Type B pancreatic cell (in vitro differentiated cells): ENCODE measurements around the gene DNAH10. TPM values are rescaled to one million over a fixed set of nuclear protein-coding genes. Genes with fewer than 3 reads are reported as not detected.

Experiments
- DNase-seq: peaks from one replicate; pipeline ENCODE4 v3.0.0; 2021; ENCODE audit warnings: mixed read lengths; ENCODE audit not compliant: unreplicated experiment; ENCODE audit errors: extremely low spot score
- H3K27ac Mint-ChIP-seq: 2 replicates; pipeline ENCODE4 v1.8.0; 2021; ENCODE audit warnings: mild to moderate bottlenecking, mixed read lengths
- H3K27me3 Mint-ChIP-seq: 2 replicates; pipeline ENCODE4 v1.8.0; 2021; ENCODE audit warnings: mixed read lengths
- H3K36me3 Mint-ChIP-seq: 2 replicates; pipeline ENCODE4 v1.8.0; 2021; ENCODE audit warnings: mixed read lengths
- H3K4me1 Mint-ChIP-seq: one replicate; pipeline ENCODE4 v1.8.0; 2021; ENCODE audit warnings: mixed read lengths; ENCODE audit not compliant: unreplicated experiment
- H3K4me3 Mint-ChIP-seq: 2 replicates; pipeline ENCODE4 v1.8.0; 2021; ENCODE audit warnings: mild to moderate bottlenecking, mixed read lengths
- H3K9me3 Mint-ChIP-seq: 2 replicates; pipeline ENCODE4 v1.8.0; 2021; ENCODE audit warnings: mixed read lengths
- CTCF ChIP-seq: fragments of 200-600 bp; sonication (generic); conservative IDR thresholded peaks from 2 replicates; pipeline ENCODE4 v1.5.0; 2021; ENCODE audit warnings: antibody characterized with exemption, mild to moderate bottlenecking
- total RNA-seq: library from RNA; stranded (reverse); gene quantifications from 2 replicates; pipeline ENCODE4 v1.2.1, GENCODE V29; 2021; ENCODE audit warnings: low replicate concordance

Gene DNAH10
- total RNA-seq, 1 donor from 2014 or later = 0.56 TPM

GRCh38 chr12:123886258-123886657 lies 124.2 kb downstream of the DNAH10 start:
- Mint-ChIP-seq H3K36me3 (no peaks in the 10 kb centered on the region), H3K27me3 (peaks cover 29% of the 10 kb centered on the region), H3K4me3 (no peak overlapping the region), H3K9me3 (no peaks in the 10 kb centered on the region), H3K27ac (no peak overlapping the region), H3K4me1 (no peaks in the 10 kb centered on the region)
- DNase-seq = no peak
- no peak for TF ChIP-seq CTCF

- Mint-ChIP-seq H3K9me3 (no peaks in the 10 kb centered on the region), H3K4me3 (no peak overlapping the region), H3K4me1 (no peaks in the 10 kb centered on the region), H3K36me3 (no peaks in the 10 kb centered on the region), H3K27me3 (peaks cover 32% of the 10 kb centered on the region), H3K27ac (no peak overlapping the region)
- no peak for DNase-seq
- TF ChIP-seq CTCF = no peak
Observed at GRCh38 chr12:123886931-123887582, 125.0 kb downstream of the DNAH10 start.

- Mint-ChIP-seq H3K27me3 (peaks cover 29% of the 10 kb centered on the region), H3K4me1 (no peaks in the 10 kb centered on the region)
Observed at GRCh38 chr12:123888989-123889388, 126.9 kb downstream of the DNAH10 start.

GRCh38 chr12:123889848-123890535 lies 127.9 kb downstream of the DNAH10 start:
- Mint-ChIP-seq H3K27me3 (peaks cover 29% of the 10 kb centered on the region), H3K36me3 (no peaks in the 10 kb centered on the region), H3K9me3 (no peaks in the 10 kb centered on the region), H3K4me3 (no peak overlapping the region), H3K27ac (no peak overlapping the region), H3K4me1 (no peaks in the 10 kb centered on the region)
- DNase-seq = no peak
- no peak for TF ChIP-seq CTCF

More at GRCh38 chr12:123888989-123889388, 126.9 kb downstream of the DNAH10 start:
- Mint-ChIP-seq H3K27ac (no peak overlapping the region), H3K36me3 (no peaks in the 10 kb centered on the region), H3K4me3 (no peak overlapping the region), H3K9me3 (no peaks in the 10 kb centered on the region)
- no peak for DNase-seq
- TF ChIP-seq CTCF = no peak

GRCh38 chr12:123890536-123890902 lies 128.4 kb downstream of the DNAH10 start:
- H3K4me1 Mint-ChIP-seq = no peaks in the 10 kb centered on the region
- H3K36me3 Mint-ChIP-seq = no peaks in the 10 kb centered on the region
- no peak for DNase-seq
- no peak overlapping the region for H3K4me3 Mint-ChIP-seq
- peaks cover 25% of the 10 kb centered on the region for H3K27me3 Mint-ChIP-seq
- no peak overlapping the region for H3K27ac Mint-ChIP-seq
- TF ChIP-seq CTCF = no peak
- H3K9me3 Mint-ChIP-seq = no peaks in the 10 kb centered on the region
